ENCODE results near the gene ISG15.
"Not testable (repeated sequence)": the region's sequence is repeated elsewhere in the genome, so short reads cannot be mapped to it uniquely, and the experiment has no call there.

Gene ISG15

DNA sequence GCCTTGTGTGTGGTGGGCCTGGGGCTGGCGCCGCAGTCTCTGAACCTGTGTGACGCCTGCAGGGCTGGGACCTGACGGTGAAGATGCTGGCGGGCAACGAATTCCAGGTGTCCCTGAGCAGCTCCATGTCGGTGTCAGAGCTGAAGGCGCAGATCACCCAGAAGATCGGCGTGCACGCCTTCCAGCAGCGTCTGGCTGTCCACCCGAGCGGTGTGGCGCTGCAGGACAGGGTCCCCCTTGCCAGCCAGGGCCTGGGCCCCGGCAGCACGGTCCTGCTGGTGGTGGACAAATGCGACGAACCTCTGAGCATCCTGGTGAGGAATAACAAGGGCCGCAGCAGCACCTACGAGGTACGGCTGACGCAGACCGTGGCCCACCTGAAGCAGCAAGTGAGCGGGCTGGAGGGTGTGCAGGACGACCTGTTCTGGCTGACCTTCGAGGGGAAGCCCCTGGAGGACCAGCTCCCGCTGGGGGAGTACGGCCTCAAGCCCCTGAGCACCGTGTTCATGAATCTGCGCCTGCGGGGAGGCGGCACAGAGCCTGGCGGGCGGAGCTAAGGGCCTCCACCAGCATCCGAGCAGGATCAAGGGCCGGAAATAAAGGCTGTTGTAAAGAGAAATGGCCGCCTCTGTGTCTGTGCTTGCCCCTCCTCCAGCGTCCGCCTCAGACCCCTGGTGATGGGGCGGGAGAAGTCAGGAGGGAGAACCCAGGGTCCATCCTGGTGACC lies 788 bp downstream of the ISG15 start:
- DNase-seq: peak in 1 of 2 donors; percentile 39

DNA sequence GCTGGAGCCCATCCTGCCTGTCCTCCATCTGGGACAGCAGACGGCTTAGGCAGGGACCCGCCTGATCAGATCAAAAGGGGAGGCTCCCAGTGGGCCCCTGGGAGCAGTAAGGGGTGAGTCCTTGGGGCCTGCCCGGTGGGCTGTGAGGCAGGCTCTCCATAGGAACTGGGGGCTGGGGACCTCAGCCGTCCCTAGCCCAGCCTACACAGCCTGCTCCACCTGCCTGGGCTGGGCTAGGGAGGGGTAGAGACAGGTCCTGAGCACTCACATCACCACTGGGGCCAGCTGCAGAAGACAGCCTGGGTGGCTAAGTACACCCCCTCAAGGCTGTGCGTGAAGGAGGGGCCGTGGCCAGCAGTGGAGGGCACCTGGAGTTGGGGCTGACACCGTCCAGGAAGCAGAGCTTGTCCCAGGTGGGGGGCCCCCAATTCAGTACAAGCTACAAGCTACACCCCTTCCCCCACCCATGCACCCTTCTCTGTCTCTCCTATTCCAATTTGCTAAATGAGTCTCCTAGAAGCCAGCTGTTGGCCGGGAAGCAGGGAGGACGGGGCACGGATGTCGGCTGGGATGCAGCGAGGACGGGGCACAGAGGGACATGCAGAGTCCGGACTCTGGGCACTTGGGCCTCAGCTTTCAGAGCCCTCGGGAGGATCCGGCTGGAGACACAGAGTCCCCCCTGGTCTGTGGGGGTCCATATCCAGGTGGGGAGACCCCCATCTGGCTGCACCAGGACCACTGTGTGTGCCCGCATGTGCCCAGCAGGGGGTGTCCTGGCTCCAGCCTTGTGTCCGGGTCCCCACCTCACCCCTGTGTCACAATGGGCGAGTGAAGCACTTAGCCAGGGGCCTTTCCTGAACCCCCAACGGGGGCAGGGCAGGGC lies 1.7 kb downstream of the ISG15 start:
- no peak for DNase-seq

DNA sequence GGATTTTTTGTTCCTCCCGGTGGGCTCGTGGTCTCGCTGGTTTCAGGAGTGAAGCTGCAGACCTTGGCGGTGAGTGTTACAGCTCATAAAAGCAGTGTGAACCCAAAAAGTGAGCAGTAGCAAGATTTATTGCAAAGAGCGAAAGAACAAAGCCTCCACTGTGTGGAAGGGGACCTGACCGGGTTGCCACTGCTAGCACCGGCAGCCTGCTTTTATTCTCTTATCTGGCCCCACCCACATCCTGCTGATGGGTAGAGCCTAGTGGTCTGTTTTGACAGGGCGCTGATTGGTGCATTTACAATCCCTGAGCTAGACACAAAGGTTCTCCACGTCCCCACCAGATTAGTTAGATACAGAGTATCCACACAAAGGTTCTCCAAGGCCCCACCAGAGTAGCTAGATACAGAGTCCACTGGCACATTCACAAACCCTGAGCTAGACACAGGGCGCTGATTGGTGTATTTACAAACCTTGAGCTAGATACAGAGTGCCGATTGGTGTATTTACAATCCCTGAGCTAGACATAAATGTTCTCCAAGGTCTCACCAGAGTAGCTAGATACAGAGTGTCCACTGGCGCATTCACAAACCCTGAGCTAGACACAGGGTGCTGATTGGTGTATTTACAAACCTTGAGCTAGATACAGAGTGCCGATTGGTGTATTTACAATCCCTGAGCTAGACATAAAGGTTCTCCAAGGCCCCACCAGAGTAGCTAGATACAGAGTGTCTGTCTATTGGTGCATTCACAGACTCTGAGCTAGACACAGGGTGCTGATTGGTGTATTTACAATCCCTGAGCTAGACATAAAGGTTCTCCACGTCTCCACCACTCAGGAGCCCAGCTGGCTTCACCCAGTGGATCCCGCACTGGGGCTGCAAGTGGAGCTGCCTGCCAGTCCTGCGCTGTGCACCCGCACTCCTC lies 4.4 kb downstream of the ISG15 start:
- not testable (repeated sequence) for DNase-seq

DNA sequence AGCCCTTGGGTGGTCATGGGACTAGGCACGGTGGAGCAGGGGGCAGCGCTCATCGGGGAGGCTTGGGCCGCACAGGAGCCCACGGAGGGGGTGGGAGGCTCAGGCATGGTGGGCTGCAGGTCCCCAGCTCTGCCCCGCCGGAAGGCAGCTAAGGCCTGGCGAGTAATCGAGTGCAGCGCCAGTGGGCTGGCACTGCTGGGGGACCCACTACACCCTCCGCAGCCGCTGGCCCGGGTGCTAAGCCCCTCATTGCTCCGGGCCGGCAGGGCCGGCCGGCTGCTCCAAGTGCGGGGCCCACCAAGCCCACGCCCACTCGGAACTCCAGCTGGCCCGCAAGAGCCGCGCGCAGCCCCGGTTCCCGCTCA lies 5.0 kb downstream of the ISG15 start:
- DNase-seq: not testable (repeated sequence)

DNA sequence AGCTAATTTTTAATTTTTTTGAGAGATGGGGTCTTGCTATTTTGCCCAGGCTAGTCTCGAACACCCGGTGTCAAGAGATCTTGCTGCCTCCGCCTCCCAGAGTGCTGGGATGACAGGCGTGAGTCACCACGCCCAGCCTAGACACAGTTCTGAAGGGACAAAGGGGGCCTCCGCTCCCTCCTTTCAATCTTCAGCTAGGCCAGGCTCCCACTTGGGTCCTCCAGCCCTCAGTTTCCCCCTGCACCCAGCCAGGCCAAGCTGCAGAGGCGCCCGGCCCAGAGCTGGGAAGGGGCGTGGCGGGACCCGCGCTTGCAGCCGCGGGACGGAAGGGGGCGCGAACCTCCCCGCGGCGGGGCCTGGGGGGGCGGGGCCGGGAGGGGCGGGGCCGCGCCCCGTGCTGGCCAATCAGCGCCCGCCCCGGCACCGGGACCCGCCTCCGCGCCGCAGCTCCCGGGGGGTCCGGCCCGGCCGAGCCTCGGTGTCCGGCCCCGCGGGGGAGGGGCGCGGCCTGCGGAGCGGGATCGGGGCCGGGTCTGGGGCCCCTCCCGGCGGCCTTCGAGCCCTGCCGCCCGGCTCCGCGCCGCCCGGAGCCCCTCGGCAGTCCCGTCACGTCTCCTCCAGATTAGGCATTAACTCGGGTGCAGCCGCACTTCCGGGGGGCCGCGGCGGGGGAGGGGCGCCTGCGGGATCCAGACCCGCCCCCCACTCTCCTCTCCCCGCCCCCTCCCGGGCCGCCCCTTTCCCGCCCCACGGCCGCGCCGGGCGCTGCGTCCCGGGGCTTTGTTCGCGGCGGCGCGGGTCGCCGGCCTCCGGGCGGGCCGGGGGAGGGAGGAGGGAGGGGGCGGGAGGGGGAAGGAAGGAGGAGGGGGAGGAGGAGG lies 6.1 kb downstream of the ISG15 start:
- DNase-seq: peak; percentile 83 to 86

DNA sequence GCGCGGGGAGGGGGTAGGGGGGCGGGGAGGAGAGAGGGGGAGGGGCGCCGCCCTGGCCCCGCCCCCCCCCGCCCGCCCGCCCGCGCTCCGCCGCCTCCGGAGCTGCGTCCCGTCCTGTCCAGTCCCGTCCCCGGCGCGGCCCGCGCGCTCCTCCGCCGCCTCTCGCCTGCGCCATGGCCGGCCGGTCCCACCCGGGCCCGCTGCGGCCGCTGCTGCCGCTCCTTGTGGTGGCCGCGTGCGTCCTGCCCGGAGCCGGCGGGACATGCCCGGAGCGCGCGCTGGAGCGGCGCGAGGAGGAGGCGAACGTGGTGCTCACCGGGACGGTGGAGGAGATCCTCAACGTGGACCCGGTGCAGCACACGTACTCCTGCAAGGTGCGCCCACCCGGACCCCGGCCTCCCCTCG lies 6.7 kb downstream of the ISG15 start, which contains the start of gene AGRN:
TSS of gene AGRN (plus strand) at position 121 of the 405 bp plus-strand sequence. CDS start at position 174, 53 bp downstream.
- DNase-seq: no peak

DNA sequence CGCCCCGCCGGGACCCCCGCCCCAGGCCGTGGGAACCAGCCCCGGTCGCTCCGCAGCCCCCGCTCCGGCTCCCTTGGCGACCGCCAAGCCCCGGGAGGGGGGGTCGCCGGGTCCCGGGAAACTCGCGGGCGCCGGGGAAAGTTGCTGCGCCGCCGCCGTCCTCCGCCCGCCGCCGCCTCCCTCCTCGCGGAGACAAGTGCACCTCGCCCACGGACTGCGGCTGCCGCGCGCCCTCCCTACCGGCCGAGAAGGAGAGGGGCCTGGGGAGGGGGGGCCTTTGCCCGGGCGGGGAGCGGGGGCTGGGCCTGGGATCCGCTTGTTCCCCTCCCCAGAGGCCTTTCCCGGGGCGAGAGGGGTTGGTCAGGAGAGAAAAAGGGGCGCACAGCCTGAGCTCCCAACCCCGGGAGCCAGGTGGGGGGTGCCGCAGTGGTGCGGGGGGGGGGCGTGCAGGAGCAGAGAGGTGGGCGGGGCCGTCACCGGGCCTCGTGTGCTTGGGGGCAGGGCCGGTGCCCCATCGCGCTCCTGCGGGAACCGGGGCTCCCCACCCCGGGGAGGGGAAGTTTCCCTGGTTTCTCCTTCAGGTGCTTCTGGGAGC lies 7.2 kb downstream of the ISG15 start:
- no peak for DNase-seq

DNA sequence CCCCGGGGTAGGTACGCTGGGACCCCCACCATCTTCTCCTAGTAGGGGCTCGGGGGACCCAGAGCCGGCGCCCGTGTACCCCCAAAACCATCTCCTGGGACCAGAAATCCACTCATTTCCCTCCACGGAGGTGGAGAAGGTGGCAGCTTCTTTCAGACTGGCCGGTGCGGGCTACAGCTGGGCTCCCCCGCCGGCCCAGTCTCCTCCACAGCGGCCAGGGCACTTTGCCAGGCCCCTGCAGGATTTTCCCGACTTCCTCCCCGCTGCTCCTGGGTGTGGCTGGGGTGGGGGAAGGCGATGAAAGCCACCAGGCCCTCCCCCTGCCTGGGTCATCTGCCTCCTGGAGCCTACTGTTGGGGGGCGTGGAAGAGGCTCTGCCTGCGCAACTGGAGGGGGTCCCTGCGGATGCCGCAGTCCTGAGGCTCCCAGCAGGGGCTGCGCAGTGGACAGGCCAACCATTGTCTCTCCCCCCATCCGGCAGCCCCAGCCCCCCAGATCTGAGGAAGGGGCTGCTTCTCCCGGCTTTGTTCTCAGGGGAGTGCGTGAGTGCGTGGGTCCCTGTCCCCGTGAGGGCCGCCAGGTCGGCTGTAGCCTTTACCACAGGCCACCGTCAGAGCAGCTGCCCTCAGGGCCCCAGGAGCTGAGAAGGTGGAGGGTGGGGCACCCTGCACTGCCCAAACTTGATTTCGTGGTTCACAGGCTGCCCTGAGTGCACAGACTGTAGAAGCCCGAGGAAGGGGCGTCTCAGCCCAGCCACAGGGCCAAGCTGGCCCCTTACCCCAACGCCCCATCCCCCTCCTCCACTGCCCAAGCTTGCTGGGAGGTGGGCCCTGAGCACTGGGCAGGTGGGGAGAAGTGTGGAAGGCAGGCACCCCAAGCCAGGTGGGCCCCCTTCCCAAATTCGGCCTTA lies 8.0 kb downstream of the ISG15 start:
- DNase-seq: no peak

DNA sequence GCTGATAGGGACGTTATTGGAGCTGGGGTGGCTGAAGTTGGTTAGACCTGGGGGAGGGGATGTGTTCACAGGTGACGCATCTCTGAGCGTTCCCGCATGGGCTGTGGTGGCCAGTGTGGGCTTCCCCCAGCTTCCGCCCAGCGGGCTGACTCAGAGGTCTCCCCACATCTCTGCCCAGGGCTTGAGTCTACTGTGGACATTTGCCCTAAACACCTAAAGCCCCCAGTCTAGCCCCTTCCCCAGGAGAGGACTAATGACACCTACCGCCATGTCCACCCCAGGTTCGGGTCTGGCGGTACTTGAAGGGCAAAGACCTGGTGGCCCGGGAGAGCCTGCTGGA lies 8.6 kb downstream of the ISG15 start:
- no peak for DNase-seq

DNA sequence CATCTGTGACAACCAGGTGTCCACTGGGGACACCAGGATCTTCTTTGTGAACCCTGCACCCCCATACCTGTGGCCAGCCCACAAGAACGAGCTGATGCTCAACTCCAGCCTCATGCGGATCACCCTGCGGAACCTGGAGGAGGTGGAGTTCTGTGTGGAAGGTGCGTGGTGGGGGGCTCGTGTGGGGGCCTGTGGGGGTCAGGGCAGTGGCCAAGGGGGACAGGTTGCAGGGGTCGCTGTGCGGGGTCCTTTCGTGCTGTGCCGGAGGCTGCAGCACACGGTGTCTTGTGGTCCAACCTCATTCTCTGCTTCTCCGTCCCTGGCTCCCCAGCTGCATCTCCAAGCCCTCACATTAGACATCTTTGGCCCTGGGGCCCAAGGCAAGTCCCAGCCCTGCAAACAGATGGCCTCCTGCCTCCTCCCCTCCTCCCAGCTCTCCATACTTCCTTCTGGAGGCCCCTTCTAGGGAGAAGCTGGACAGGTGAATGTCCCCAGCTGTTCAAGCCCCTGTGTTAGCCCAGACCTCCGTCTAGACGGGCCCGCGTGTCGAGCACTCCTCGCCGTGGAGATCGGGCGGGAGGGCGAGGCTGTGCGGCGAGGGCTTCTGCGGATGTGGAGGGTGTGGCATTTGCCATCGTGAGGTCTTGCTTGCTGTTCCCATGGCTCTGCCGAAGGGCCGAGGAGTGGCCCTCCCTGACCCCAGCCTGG lies 9.2 kb downstream of the ISG15 start:
- no peak for DNase-seq

DNA sequence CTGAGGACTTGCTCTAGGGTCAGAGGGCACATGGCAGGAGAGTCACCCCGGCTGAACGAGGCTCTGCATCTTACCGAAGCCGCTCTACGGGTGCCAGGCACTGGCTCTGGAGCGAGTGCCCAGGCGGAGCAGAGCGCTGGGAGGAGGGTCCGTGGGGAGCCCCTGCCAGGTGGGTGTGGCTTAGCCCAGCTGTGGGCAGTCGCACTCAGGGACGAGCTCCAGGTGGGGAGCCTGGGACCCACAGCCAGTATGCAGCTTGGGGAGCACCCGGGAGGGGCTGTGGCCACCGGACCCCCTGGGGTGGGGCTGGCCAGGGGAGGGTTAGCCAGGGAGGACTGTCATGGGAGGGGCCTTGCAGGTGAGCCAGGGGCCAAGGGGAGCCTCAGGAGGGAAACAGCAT lies 10.4 kb downstream of the ISG15 start:
- DNase-seq: no peak

DNA sequence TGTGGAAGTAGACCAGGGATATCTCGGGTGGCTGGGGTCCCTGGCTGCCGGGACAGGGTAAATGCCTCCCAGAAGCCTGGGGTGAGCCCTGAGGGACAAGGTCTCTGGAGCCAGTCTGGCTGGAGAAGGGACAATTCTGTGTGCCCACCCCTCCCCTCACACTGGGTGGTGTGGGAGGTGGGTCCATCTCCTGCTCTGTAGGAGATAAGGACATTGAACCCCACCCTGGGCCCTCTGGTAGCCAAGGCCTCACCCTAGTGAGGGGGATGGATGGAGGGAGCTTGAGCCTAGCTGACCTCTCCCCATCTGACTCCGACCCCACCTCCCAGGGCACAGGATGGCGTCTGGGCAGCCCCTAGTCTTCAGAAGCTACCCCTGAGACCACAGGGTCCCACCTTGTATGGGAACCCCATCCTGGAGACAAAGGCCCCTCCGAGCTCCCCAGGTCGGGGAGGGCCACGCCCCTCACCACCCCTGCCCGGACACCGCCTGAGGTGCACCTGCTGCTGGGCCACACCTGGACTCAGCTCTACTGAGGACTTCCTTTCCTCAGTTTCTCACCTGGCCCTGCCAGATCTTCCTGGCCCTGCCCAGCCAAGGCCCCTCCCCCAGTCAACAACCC lies 11.0 kb downstream of the ISG15 start:
- DNase-seq: no peak

DNA sequence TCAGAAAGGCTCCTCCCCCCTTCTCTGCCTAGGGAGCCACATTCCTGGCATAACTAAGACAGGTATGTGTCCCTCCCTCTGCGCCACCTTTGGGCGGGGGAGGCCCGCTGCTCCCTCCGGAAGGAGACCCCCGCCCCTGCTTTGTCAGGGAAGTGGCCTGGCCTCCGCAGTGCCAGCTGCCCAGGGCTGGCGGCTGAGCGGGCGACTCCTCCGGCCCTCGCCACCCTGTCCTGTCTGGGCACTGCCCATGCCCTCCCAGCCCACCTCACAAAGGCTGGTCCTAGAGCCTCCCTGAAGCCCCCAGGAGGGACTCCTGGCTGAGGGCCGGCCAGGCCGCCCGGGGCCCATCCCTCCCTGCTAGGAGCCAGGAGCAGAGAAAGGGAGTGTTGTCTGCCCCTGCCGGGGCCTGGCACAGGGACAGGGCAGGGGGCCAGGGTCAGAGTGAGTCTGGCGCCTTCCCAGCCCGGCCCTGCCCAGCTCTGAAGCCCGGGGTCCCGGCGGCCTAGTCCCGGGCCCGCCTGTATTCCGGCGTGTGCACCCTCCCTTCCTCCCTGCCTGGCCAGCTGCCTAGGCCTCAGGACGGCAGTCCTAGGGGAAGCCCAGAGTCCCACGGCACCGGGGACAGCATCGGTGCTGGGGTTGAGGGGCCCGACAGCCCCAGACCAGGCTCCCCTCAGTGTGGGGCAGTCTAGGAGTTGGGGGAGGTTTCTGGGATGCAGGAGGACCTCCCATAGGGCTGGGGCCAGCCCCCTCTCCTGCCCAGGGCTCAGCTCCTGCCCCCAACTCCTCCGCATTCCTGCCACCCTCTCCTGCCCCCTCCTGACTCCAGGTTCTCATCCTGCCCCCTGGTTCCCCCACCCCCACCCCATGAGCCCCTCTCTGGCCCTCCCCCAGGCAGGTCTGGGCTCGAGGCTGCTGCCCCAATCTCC lies 11.7 kb downstream of the ISG15 start:
- no peak for DNase-seq

DNA sequence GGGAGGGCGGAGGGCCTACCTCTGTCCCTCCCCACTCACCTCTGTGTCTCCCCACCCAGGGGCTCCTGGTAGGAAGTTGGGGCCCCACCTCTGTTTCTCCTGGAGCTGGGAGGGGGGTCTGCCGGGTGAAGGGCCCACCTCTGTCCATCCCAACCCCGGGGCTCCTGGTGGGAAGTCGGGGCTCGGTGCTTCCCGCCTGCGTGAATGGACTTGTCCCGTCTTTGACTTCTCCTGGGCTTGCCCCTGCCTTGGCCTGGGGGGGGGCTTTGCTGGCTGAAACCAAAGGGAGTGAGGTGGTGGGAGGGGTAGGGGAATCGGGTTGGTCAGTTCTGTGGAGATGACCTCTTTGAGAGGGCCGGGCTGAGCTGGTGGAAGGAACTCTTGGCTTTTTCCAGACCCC lies 12.4 kb downstream of the ISG15 start:
- no peak for DNase-seq

DNA sequence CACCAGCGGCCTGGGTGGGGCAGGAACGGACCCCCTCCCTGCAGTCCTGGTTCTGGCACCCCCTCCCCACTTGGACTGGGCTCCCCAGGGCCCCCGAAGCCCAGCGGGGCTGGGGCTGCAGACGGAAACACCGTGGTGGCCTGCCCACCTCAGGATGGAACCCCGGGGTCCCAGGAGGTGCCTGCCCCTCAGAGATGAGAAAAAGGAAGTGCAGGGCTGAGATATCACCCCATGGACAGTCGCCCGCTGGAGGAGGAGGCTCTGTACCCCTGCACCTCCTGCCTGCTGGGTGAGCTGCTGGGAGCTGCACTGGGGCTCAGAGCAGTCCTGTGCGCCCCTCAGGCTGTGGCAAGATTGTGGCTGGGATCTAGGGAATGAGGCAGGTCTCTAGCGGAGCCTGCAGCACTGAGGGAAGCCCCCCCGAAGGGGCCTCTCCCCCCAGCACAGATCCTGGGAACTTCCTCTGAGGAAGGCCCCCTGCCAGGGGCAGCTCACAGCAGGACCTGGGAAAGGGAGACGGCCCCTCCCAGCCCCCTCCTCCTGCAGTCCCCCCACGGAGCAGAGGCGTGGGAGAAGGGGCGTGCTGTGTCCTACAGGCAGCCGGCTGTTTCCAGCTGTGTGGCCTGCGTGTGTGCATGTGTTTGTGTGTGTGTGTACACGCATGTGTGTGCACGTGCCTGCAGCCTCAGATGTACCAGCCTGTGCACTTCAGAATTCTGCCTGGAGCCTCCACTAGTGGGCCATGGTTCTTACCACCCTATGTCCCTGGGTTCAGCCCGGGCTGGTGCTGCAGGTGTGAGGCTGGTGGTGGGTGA lies 13.5 kb downstream of the ISG15 start:
- no peak for DNase-seq

DNA sequence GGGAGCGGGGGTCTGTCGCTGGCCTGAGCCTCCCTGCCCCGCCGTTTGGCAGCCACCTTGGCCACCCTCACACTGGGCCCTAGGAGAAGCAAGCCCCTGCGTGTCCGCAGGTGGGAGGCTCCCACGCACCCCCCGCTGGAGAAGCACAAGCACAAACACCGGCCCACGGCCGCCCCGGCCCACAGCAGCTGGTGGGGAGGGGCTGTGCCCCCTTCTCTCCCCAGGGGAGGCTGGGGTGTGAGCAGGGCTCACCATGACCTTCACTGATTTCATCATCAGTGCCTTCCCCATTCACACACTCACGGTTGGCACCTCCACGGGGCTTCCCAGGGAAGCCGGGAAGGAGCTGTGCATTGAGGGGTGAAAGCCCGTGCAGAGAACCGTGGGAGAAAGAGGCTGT lies 14.5 kb downstream of the ISG15 start:
- DNase-seq: no peak

Data from stimulated activated CD4-positive, alpha-beta T cell treated with anti-CD3 and anti-CD28 coated beads, Interleukin-2, amount 100 ng/mL, for 24 hours (primary cell).